Thymus (tissue), 14 donors: ENCODE measurements around the gene CHAC1. TPM values are rescaled to one million over a fixed set of nuclear protein-coding genes. Genes with fewer than 3 reads are reported as not detected.

ENCODE experiments used
- DNase-seq, 9 donors: peaks; one replicate each; pipeline ENCODE4 v3.0.0-alpha.2; 2013; ENCODE audit warnings: low spot score in 9 of 9, low read depth in 6 of 9, missing footprints in 1 of 9
- H3K27ac ChIP-seq, 2 donors: one replicate each; pipeline ENCODE4 v1.5.1; 2013; ENCODE audit warnings: control low read depth in 1 of 2, low read depth in 1 of 2, low read length in 1 of 2, mild to moderate bottlenecking in 1 of 2, moderate library complexity in 1 of 2
- H3K27me3 ChIP-seq, 2 donors: one replicate each; pipeline ENCODE4 v1.5.1; 2013; ENCODE audit warnings: low read length in 1 of 2; ENCODE audit not compliant: control insufficient read depth in 2 of 2, insufficient read depth in 1 of 2
- H3K36me3 ChIP-seq, 2 donors: one replicate each; pipeline ENCODE4 v1.5.1; 2013; ENCODE audit warnings: low read length in 1 of 2, mild to moderate bottlenecking in 1 of 2, moderate library complexity in 1 of 2; ENCODE audit not compliant: control insufficient read depth in 2 of 2, insufficient read depth in 2 of 2
- H3K4me1 ChIP-seq, 2 donors: one replicate each; pipeline ENCODE4 v1.5.1; 2013; ENCODE audit warnings: low read length in 2 of 2; ENCODE audit not compliant: control insufficient read depth in 2 of 2, insufficient read depth in 2 of 2
- H3K4me3 ChIP-seq, 2 donors: one replicate each; pipeline ENCODE4 v1.5.1; 2013; ENCODE audit warnings: low read length in 2 of 2, control low read depth in 1 of 2, mild to moderate bottlenecking in 1 of 2
- H3K9me3 ChIP-seq, 2 donors: one replicate each; pipeline ENCODE4 v1.5.1; 2013; ENCODE audit warnings: low read length in 1 of 2, mild to moderate bottlenecking in 1 of 2; ENCODE audit not compliant: control insufficient read depth in 2 of 2, insufficient read depth in 1 of 2
- WGBS: extraction: QIAGEN DNeasy Blood & Tissue Kit; methylation state at CpG from one replicate; pipeline ENCODE4 v1.1.7; 2013; 5-methylcytosine and 5-hydroxymethylcytosine counted together
- long read RNA-seq, 10 donors: transcript quantifications; one replicate each; lab custom pipeline, GENCODE V29; 2026
- polyA plus RNA-seq: library from polyadenylated mRNA; stranded (reverse); fragments of 200-250 nt; gene quantifications from one replicate; pipeline ENCODE4 v1.2.3, GENCODE V29; 2013
- total RNA-seq: library from RNA; stranded (reverse); fragments of 120-200 nt; gene quantifications from one replicate; pipeline ENCODE4 v1.2.4, GENCODE V29; 2013
- donor health status: healthy.

CHAC1 gene, protein sequence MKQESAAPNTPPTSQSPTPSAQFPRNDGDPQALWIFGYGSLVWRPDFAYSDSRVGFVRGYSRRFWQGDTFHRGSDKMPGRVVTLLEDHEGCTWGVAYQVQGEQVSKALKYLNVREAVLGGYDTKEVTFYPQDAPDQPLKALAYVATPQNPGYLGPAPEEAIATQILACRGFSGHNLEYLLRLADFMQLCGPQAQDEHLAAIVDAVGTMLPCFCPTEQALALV
- total RNA-seq, result 0.47 TPM
- polyA plus RNA-seq, result 1.9 TPM
- long read RNA-seq, donor 1, result 0 reads
- long read RNA-seq, donor 2, result 0 reads
- long read RNA-seq, donor 3, result 0 reads
- long read RNA-seq, donor 4, partial matches to known transcripts, result 0 of 2 reads
- long read RNA-seq, donor 4, other reads (novel, unspliced or antisense), result 0 of 2 reads
- long read RNA-seq, donor 5, result 0 reads
- long read RNA-seq, donor 6, result 0 reads
- long read RNA-seq, donor 7, partial matches to known transcripts, result 0 of 1 reads
- long read RNA-seq, donor 7, other reads (novel, unspliced or antisense), result 0 of 1 reads
- long read RNA-seq, donor 8, result 0 reads
- long read RNA-seq, donor 9, result 0 reads
- long read RNA-seq, donor 10, result 0 reads

DNA sequence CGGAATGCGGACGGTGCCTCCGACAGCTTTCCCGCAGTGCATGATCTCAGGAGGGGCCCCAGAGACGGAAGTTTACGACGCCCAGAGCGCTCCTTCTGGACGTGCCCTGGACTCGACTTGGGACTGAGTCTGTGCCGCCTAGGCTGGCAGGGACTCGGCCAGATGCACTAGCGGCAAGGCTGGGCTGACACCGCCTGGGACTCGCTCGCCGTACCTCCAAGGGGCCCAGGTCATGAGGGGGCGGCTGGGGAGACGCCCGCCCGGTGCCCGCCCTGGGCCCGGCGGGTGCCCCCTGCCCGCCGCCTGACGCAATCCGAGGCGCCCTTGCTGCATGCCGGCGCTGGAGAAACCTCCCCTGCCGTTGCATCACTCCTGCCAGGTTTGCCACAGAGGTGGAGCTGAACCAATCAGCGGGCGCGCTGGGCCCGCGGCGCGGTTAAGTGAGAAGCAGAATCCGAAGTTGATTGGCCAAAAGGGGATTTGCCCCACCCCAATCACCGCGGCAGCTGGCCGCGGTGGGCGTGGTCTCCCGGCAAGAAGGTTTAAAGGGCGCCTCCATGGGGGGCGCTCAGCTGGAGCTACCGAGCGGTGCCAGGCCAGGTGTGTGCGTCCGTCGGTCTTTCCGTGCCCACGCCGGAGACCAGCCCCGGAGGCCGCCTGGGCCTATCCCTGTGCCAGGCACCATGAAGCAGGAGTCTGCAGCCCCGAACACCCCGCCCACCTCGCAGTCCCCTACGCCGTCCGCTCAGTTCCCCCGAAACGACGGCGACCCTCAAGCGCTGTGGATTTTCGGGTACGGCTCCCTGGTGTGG is at the start of gene CHAC1:
CHAC1 (plus strand) TSS at position 571 of the 812 bp plus-strand sequence; CDS start at position 684, 113 bp downstream.
- DNase-seq, result peak; percentile 92 to 98 (median 96)
- no peaks in the 10 kb centered on the region for H3K36me3 ChIP-seq
- H3K4me3 ChIP-seq, result peak within 1 kb of the TSS; percentile 64 to 66
- no peaks in the 10 kb centered on the region for H3K9me3 ChIP-seq
- H3K4me1 ChIP-seq, result peaks cover 11 to 23% of the 10 kb centered on the region in 2 donors
- H3K27ac ChIP-seq, result no peak within 1 kb of the TSS
- peaks cover 0 to 19% of the 10 kb centered on the region in 2 donors for H3K27me3 ChIP-seq
- WGBS, result 2% methylated on average over 72 of the region's 72 CpGs

DNA sequence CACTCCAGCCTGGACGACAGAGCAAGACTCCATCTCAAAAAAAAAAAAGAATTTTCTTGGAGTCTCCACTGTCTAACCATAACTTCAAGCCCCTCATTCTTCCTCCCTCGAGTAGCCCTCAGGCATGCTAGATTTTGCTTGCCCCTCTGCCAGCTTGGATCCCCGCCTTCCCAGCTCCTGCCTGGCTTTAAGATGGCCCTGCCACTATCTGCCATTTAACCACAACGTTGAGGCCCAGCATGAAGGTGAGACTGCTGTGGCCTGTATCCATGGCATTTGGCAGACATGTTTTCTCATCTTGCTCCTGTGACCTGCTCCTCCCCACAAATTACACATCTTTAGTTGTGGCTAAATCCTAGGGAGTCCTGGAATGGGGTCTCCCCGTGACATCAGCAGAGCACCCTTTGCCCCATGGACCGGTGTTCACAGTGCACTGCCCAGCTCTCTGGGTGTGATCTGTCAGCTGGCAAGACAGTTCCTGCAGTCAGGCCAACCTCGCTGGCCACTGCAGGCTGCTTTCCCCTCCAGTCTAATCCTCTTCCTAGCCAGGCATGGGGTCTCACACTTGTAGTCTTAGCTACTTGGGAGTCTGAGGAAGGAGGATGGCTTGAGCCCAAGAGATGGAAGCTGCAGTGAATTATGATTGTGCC is 48.6 kb upstream of the CHAC1 start:
- Histone ChIP-seq H3K27me3 (no peaks in the 10 kb centered on the region), H3K4me1 (peaks cover 23 to 53% of the 10 kb centered on the region in 2 donors), H3K27ac (no peak overlapping the region), H3K4me3 (no peak overlapping the region), H3K9me3 (peaks cover 0 to 3% of the 10 kb centered on the region in 2 donors), H3K36me3 (peaks cover 28 to 38% of the 10 kb centered on the region in 2 donors)
- DNase-seq, result no peak
- 95% methylated on average over 7 of the region's 7 CpGs for WGBS

DNA sequence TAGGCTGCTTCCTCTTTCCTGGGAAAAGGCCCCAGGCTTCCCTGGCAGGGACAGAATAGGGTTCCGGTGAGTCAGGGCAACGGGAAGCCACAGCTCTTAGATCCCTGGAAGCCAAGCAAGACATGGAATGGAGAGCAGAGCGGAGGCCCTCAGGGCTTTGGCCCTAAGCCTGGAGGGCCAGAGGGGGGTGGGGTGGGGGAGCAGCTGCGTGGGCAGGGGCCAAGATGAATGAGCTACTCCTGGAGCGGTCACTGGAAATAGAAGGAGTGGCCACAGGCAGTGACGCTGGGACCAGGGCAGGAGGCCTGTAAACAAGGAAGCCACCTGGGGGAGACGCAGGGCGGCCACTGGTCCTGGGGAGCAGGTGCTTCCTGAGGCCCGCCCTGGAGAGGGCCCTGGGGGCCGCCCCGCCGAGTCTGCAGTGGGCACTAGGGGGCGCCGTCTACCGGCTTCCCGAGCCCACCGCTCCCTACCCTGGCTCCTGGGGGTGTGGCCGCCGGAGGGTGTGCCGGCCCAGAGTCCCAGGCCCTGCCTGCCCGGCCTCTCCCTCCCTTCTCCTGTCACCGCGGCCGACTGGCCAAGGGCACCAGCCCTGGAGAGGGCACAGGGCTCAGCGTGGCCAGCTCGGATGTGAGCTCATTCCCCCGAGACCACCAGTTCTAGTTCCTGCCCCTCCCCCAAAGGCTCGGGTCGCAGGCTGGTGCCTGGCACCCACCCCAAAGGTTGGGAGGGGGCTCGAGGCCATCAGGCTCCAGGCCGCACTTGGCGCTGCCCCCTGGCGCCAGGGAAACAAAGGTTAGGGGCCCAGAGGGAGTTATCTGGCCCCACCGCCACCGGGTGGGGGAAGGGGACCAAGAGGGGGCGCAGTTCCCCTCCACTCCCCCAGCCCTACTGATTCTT is 46.9 kb upstream of the CHAC1 start:
- peaks cover 23 to 63% of the 10 kb centered on the region in 2 donors for H3K4me1 ChIP-seq
- H3K4me3 ChIP-seq, result peak overlapping the region; percentile 55 to 71
- peaks cover 0 to 3% of the 10 kb centered on the region in 2 donors for H3K9me3 ChIP-seq
- peaks cover 14 to 23% of the 10 kb centered on the region in 2 donors for H3K36me3 ChIP-seq
- H3K27ac ChIP-seq, result peak overlapping the region; percentile 66
- peak in 5 of 9 donors; percentile 64 to 84 (median 80) for DNase-seq
- 6% methylated on average over 36 of the region's 36 CpGs for WGBS
- H3K27me3 ChIP-seq, result no peaks in the 10 kb centered on the region

DNA sequence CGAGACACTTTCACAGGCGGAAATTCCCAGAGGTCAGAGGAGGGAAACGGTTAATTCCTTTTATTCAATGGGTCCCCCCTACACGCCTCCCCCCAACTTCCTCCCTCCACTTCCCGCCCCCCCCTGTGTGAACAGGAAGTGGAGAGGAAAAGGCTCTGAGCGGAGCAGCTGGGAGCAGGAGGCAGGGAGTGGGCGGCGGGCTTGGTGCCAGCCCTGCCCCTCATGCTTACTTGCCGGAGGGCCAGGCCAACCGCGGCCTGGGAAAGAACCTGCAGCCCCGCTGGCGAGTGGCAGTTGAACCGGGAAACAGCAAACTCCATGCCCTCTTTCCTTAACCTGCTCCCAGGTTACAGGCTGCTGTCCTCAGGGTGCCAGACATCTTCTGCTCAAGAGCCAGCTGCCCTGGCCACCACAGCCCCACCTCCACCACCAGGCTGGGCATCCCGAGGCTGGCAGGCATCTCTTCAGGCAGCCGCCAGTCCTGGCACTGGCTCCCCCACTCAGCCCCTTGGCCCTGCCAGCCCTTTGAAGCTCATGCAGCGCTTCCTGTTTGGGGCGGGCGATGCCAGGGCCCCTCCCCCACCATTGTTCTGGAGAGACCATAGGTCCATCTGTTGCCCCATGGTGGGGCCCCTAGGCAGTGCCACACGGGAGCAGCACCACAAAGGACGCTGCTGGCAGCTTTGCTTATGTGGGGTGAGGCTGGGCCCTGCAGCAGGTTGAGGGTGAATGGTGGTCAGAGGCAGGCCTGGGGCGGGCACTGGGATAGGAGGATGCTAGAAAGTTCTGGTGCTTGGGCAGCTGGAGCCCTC is 46.1 kb upstream of the CHAC1 start:
- WGBS, result 7% methylated on average over 22 of the region's 22 CpGs
- peak in 3 of 9 donors; percentile 63 to 79 (median 65) for DNase-seq
- Histone ChIP-seq H3K36me3 (peaks cover 14 to 22% of the 10 kb centered on the region in 2 donors), H3K9me3 (peaks cover 0 to 3% of the 10 kb centered on the region in 2 donors), H3K4me3 (peak overlapping the region; percentile 55 to 71), H3K27ac (peak overlapping the region; percentile 66 to 87), H3K4me1 (peaks cover 23 to 66% of the 10 kb centered on the region in 2 donors), H3K27me3 (no peaks in the 10 kb centered on the region)

DNA sequence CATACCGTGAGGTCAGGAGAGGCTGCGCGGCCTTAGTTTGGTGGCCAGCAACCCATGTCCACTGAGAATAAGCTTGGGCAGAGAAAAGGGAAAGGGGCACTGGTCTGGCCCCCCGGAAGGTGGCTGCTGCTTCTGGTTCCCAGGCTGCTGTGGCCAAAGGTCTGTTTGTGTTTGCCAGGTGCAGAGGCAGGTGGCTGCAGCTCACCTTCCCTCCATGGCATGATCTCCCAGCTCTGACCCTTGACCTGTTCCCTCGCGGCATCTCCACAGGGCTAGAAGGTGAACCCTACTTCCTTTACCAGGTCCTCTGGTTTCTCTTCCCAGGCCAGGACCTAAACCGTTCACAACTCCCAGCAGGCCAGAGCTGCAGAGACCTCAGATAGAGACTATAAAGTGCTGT is 45.2 kb upstream of the CHAC1 start:
- H3K4me1 ChIP-seq, result peaks cover 16 to 60% of the 10 kb centered on the region in 2 donors
- WGBS, result 94% methylated on average over 7 of the region's 7 CpGs
- peak overlapping the region in 1 of 2 donors; percentile 66 for H3K27ac ChIP-seq
- H3K9me3 ChIP-seq, result peaks cover 0 to 3% of the 10 kb centered on the region in 2 donors
- H3K4me3 ChIP-seq, result no peak overlapping the region
- H3K27me3 ChIP-seq, result no peaks in the 10 kb centered on the region
- peaks cover 10 to 14% of the 10 kb centered on the region in 2 donors for H3K36me3 ChIP-seq
- no peak for DNase-seq

DNA sequence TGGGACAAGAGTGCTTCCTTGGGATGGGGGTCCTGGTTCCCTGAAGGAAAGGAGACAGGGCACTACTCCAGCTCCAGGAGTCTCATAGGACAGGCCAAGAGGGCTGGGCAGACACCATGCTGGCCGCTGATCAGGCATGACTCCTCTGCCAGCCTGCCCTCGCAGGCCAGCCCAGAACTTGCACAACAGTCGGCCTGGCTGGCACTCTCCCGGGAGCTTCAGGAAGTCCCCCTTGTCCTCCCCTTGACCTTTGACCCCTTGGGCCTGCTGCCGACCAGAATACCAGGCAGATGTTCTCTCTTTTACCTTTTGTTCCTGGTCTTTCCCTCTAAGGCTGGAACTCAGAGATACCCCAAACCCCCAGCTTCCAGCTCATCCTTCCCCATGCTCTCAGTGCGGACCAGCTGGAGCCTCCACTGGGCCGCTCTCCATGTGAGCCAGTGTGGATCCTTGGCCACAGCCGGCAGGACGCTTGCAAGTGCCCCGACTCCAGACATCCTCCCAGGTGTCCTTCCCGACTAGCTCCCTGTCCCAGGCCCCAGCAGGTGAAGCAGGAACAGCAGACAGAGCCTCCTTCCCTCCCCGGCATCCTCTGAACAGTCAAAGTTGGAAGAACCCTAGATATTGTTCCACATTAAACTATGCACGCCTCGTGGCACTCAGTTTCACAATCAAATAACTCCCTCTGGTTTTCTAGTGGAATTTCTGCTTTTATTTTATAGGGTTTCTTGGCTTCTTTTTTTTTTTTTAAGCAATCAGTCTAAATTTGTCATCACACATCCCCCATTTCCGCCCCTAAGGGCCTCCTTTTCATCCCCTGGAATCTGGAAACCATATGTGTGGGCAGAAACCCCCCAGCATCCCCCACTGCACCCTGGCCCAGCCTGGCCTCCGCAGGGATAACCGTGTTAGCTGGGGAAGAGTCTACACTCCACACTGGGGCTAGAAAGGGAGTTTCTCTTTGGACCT is 43.3 kb upstream of the CHAC1 start:
- no peak for DNase-seq
- Histone ChIP-seq H3K27me3 (no peaks in the 10 kb centered on the region), H3K36me3 (peaks cover 0 to 1% of the 10 kb centered on the region in 2 donors), H3K9me3 (peaks cover 0 to 3% of the 10 kb centered on the region in 2 donors), H3K4me3 (no peak overlapping the region), H3K27ac (no peak overlapping the region), H3K4me1 (peaks cover 9 to 48% of the 10 kb centered on the region in 2 donors)
- WGBS, result 92% methylated on average over 17 of the region's 17 CpGs

DNA sequence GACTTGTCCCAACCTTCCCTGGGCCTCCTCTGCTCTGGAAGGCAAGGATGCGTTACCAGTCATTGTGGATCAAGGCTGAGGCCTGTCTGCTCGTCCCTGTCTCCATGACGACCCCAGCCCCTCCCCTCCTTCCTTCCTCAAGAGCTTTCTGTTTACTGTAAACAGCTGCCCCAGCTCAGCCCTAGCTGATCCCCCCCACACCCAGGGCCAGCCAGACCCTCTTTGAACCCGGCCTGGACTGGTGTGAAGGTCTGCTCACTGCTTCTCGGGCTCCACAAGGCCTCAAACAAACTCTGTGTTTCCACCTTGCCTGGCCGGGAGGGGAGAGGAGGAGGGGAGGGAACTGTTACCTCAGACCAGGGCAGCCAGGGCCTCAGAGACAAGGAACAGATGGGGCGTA is 42.1 kb upstream of the CHAC1 start:
- H3K36me3 ChIP-seq, result no peaks in the 10 kb centered on the region
- peak overlapping the region in 1 of 2 donors; percentile 17 for H3K27ac ChIP-seq
- WGBS, result 68% methylated on average over 7 of the region's 7 CpGs
- H3K4me1 ChIP-seq, result peaks cover 9 to 42% of the 10 kb centered on the region in 2 donors
- H3K9me3 ChIP-seq, result peaks cover 0 to 3% of the 10 kb centered on the region in 2 donors
- H3K4me3 ChIP-seq, result no peak overlapping the region
- H3K27me3 ChIP-seq, result no peaks in the 10 kb centered on the region
- DNase-seq, result no peak
